Skeletal muscle tissue (tissue), 4 donors: ENCODE results near the gene KRTAP10-6. TPM values are rescaled to one million over a fixed set of nuclear protein-coding genes. Genes with fewer than 3 reads are reported as not detected.

Experiments
- H3K27ac ChIP-seq: one replicate; pipeline ENCODE4 v1.7.0; 2013; ENCODE audit warnings: mild to moderate bottlenecking, low read depth, low read length, inconsistent platforms
- H3K27me3 ChIP-seq, 3 donors: one replicate each; pipeline ENCODE4 v1.7.0; 2013; ENCODE audit warnings: low read length in 3 of 3; ENCODE audit not compliant: control insufficient read depth in 3 of 3, insufficient read depth in 3 of 3
- H3K36me3 ChIP-seq, 3 donors: one replicate each; pipeline ENCODE4 v1.7.0; 2013; ENCODE audit warnings: low read length in 3 of 3; ENCODE audit not compliant: control insufficient read depth in 3 of 3, insufficient read depth in 3 of 3
- H3K4me1 ChIP-seq, 3 donors: one replicate each; pipeline ENCODE4 v1.7.0; 2013; ENCODE audit warnings: low read length in 3 of 3, mild to moderate bottlenecking in 3 of 3; ENCODE audit not compliant: control insufficient read depth in 3 of 3, insufficient read depth in 3 of 3
- H3K4me3 ChIP-seq, 3 donors: one replicate each; pipeline ENCODE4 v1.7.0; 2013; ENCODE audit warnings: low read length in 3 of 3
- H3K9ac ChIP-seq, 3 donors: one replicate each; pipeline ENCODE4 v1.7.0; 2013; ENCODE audit warnings: low read length in 3 of 3, mild to moderate bottlenecking in 3 of 3, moderate library complexity in 2 of 3, low read depth in 1 of 3
- H3K9me3 ChIP-seq, 3 donors: one replicate each; pipeline ENCODE4 v1.7.0; 2013; ENCODE audit warnings: low read length in 3 of 3; ENCODE audit not compliant: control insufficient read depth in 3 of 3
- total RNA-seq: library from RNA; depleted of rRNA; stranded (reverse); fragments of >200 nt; gene quantifications from one replicate; pipeline ENCODE4 v1.2.3, GENCODE V29; 2014
- donor health status: Osteomylitis.

The KRTAP10-6 gene
- total RNA-seq, 1 donor from 2014 or later, result not detected

DNA sequence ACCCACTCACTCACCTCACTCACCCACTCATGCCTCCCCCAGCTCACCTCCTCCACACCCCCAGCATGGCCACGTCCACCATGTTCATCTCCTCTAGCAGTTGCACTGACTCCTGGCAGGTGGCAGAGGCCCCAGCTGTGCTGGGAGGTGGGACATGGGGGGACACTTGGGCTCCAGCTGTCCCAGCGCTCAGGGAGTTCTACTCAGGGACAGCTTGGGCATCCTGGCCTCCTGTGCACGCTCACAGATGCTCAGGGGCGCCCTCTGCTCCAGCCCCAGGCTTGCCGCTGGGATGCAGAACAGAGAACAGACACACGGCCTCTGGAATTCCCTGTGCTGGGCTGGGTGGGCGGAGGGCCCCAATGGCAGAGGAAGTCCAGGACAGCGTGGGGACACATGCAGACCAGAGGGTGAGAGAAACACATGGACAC lies 24.8 kb upstream of the KRTAP10-6 start:
- no peak overlapping the region for H3K9ac ChIP-seq
- H3K4me1 ChIP-seq, result no peaks in the 10 kb centered on the region
- peaks cover 32 to 42% (median 36%) of the 10 kb centered on the region in 3 donors for H3K27me3 ChIP-seq
- H3K27ac ChIP-seq, result no peak overlapping the region
- H3K36me3 ChIP-seq, result no peaks in the 10 kb centered on the region
- H3K4me3 ChIP-seq, result no peak overlapping the region
- no peaks in the 10 kb centered on the region for H3K9me3 ChIP-seq

DNA sequence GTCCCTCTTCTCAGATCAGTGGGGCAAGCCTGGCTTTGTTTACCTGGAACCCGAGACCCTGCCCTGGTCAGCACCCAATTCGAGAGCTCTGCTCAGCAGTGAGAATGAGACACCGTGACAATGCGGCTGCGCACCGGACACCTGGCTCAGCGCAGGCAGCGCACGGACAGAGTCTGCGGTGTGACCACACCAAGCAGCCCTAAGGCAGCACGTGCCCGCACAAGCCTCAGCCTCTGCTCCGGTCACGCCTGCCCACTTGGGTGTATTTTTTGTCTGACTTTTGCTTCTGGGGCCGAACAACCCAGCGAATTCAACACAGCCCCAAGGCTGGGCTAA lies 24.3 kb upstream of the KRTAP10-6 start:
- Histone ChIP-seq H3K27ac (no peak overlapping the region), H3K9ac (no peak overlapping the region), H3K27me3 (peaks cover 34 to 46% (median 41%) of the 10 kb centered on the region in 3 donors), H3K9me3 (peaks cover 0 to 4% (median 4%) of the 10 kb centered on the region in 3 donors), H3K4me3 (no peak overlapping the region), H3K36me3 (no peaks in the 10 kb centered on the region), H3K4me1 (no peaks in the 10 kb centered on the region)

DNA sequence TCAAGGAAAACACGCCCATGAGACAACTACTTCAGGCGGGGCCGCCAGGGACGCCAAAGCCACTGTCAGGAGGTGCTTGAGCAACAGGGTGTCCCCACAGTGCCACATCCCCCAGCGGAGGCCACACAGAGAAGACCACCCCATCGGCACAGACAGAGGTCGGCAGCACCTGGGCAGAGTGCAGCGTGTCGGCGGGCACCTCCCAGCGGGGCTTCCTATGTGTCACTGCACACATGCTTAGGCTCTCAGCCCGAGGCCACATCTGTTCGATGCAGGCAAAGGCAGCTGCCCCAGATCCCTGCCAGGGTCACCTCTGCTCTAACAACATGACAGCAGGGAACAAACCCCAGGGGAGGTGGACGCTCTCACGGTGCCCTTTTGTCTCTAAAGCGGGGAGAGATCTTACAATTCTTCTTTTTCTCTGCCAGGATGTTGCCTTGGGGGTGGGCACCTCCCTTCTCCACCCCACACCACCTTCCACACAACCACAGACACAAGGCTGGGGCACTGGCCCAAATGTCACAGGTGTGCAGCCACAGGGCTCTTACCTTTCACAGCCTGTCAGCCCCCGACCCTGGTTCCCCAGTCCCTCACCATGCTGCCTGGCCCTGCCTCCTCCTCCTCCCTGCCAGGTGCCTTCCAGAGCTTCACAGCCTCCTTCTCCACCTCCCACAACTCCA lies 23.7 kb upstream of the KRTAP10-6 start:
- no peaks in the 10 kb centered on the region for H3K36me3 ChIP-seq
- peaks cover 34 to 47% (median 41%) of the 10 kb centered on the region in 3 donors for H3K27me3 ChIP-seq
- H3K27ac ChIP-seq, result no peak overlapping the region
- H3K9ac ChIP-seq, result no peak overlapping the region
- H3K9me3 ChIP-seq, result peaks cover 0 to 4% (median 4%) of the 10 kb centered on the region in 3 donors
- no peak overlapping the region for H3K4me3 ChIP-seq
- no peaks in the 10 kb centered on the region for H3K4me1 ChIP-seq

DNA sequence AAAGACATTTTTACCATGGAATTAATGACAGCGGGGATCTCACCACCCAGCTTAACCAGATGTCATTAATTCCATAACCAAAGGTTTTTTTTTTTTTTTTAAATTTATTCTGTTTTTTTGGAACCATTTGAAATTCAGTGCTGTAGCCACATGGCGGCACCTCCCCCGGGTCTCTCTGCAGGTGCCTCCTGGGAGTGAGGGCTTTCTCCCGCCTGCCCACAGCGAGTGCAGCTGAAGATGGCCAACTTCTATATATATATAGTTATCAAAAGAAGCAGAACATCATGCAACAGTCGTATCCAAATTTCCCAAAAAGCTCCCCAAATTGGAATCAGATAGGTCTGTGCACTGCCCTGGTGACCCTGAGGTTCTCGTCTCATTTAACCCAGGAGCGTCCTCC lies 23.2 kb upstream of the KRTAP10-6 start:
- peaks cover 34 to 47% (median 41%) of the 10 kb centered on the region in 3 donors for H3K27me3 ChIP-seq
- no peaks in the 10 kb centered on the region for H3K4me1 ChIP-seq
- H3K9ac ChIP-seq, result no peak overlapping the region
- H3K4me3 ChIP-seq, result no peak overlapping the region
- H3K27ac ChIP-seq, result no peak overlapping the region
- H3K36me3 ChIP-seq, result no peaks in the 10 kb centered on the region
- peaks cover 0 to 7% (median 4%) of the 10 kb centered on the region in 3 donors for H3K9me3 ChIP-seq

DNA sequence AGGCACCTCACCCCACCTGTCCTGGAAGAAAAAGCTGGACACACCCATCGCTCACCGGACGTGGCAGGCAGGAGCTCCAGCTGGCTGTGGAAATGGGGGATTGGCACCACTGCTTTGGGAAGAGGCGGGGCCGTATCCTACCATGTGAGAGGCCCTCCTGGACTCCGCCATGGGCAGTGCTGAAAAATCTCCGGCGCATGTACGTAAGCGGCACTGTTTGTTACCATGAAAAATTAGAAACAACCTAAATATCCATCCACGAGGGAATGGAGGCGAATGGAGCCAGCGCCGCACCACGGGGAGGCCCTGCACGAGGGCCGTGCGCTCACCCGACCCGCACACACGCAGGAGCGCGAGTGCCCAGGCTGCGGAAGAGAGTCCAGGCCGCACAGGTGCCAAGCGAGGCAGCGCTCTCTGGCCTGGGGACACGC lies 22.7 kb upstream of the KRTAP10-6 start:
- Histone ChIP-seq H3K4me3 (no peak overlapping the region), H3K27me3 (peaks cover 34 to 47% (median 41%) of the 10 kb centered on the region in 3 donors), H3K9me3 (peaks cover 0 to 7% (median 4%) of the 10 kb centered on the region in 3 donors)

DNA sequence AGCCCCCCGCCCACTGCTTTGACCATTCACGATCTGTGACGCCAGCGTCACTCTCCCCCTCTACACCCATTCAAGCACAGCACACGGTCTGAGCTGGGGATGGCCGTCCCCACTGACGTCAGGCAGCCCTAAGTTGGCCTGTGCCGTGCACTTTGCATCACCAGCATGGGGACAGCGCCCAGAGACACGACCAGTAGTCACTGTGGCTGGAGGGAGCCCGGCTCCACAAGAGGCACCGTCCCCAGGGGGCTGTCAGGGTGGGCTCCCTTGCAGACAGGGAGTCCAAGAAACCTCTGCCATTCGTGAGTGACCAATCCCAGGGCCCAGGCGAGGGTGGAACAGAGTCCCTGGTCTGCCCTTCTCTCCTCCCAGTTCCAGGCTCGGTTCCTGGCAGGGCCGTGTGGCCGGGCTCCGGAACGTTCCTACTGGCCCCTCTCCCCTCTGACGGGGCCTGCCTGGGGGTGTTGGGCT lies 21.9 kb upstream of the KRTAP10-6 start:
- H3K36me3 ChIP-seq, result no peaks in the 10 kb centered on the region
- peaks cover 34 to 47% (median 41%) of the 10 kb centered on the region in 3 donors for H3K27me3 ChIP-seq
- H3K9ac ChIP-seq, result no peak overlapping the region
- H3K4me3 ChIP-seq, result no peak overlapping the region
- no peak overlapping the region for H3K27ac ChIP-seq
- H3K9me3 ChIP-seq, result peaks cover 2 to 7% (median 6%) of the 10 kb centered on the region in 3 donors
- H3K4me1 ChIP-seq, result no peaks in the 10 kb centered on the region

More for the DNA sequence above, 22.7 kb upstream of the KRTAP10-6 start:
- H3K4me1 ChIP-seq, result no peaks in the 10 kb centered on the region
- no peaks in the 10 kb centered on the region for H3K36me3 ChIP-seq
- H3K27ac ChIP-seq, result no peak overlapping the region
- H3K9ac ChIP-seq, result no peak overlapping the region

DNA sequence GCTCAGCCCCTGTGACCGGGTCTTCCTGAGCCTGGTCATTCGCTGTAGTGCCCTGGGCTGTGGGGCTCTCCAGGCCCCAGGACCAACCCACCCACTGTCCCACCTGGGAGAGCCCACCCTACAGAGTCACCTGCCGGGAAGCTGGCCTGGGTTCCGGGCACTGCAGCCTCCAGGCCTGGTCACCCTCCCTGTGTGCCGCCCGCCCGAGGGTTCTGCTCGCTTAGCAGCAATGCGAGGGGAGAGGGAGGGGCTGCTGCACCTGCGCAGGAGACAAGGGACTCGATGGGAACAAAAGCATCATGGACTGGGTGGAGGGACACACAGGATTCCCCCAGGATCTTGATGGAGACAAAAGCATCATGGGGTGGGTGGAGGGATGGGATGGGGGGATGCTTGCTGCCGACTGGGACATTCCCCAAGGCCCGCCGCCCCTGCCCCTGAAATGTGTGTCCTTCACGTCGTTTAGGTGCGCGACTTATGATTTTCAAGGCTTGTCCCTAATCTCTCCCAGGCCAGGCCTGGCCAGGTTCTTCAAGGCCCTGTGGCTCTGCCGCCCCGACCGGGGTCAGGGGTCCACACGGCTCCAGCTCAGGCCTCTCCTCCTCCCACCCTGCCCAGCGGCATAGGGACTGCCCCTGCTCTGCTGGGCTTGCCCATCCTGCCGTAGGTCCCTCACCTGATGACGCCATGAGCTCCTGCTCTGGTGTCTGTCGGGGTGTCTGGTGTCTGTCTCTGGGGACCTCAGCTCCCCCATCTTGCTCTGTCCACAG lies 21.3 kb upstream of the KRTAP10-6 start:
- no peak overlapping the region for H3K9ac ChIP-seq
- peaks cover 34 to 47% (median 41%) of the 10 kb centered on the region in 3 donors for H3K27me3 ChIP-seq
- H3K4me1 ChIP-seq, result no peaks in the 10 kb centered on the region
- no peak overlapping the region for H3K27ac ChIP-seq
- H3K36me3 ChIP-seq, result no peaks in the 10 kb centered on the region
- H3K9me3 ChIP-seq, result peaks cover 2 to 7% (median 7%) of the 10 kb centered on the region in 3 donors
- H3K4me3 ChIP-seq, result no peak overlapping the region

DNA sequence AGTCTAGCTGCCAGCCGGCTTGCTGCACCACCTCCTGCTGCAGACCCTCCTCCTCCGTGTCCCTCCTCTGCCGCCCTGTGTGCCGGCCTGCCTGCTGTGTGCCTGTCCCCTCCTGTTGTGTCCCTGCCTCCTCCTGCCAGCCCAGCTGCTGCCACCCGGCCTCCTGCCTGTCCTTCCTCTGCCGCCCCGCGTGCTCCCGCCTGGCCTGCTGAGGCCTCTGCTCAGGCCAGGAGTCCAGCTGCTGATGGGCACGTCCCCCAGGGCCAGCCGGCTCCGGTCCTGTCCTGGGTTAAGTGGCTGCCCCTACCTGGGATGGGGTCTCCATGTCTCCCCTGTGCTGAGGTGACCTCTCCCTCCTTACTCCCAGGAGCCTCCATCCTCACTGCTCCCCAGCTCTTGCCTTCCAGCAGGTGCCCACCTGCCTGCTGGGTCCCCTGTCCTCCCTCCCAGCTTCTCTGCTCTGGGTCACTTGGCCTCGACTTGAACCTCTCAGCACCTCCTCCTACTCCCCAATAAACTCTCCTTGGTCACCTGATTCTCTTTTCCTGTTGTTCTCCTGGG lies 20.4 kb upstream of the KRTAP10-6 start:
- no peaks in the 10 kb centered on the region for H3K36me3 ChIP-seq
- no peak overlapping the region for H3K27ac ChIP-seq
- peaks cover 34 to 47% (median 41%) of the 10 kb centered on the region in 3 donors for H3K27me3 ChIP-seq
- H3K9ac ChIP-seq, result no peak overlapping the region
- H3K4me3 ChIP-seq, result no peak overlapping the region
- H3K4me1 ChIP-seq, result no peaks in the 10 kb centered on the region
- H3K9me3 ChIP-seq, result peaks cover 2 to 7% (median 7%) of the 10 kb centered on the region in 3 donors

DNA sequence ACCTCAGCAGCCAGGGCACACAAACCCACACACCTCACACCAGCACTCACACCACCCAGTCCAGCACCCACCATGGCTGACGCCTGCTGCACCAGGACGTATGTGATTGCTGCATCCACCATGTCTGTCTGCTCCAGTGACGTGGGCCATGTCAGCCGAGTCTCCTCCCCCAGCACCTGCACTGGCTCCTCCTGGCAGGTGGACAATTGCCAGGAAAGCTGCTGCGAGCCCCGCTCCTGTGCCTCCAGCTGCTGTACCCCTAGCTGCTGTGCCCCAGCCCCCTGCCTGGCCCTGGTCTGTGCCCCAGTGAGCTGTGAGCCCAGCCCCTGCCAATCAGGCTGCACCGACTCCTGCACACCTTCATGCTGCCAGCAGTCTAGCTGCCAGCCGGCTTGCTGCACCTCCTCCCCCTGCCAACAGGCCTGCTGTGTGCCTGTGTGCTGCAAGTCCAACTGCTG lies 19.8 kb upstream of the KRTAP10-6 start, which contains the start of gene KRTAP10-8:
KRTAP10-8 (plus strand) TSS at position 51 of the 458 bp plus-strand sequence; CDS start at position 73, 22 bp downstream.
- Histone ChIP-seq H3K9ac (no peak within 1 kb of the TSS), H3K27ac (no peak within 1 kb of the TSS), H3K9me3 (peaks cover 2 to 7% (median 7%) of the 10 kb centered on the region in 3 donors), H3K4me3 (no peak within 1 kb of the TSS), H3K27me3 (peaks cover 34 to 46% (median 40%) of the 10 kb centered on the region in 3 donors), H3K36me3 (no peaks in the 10 kb centered on the region), H3K4me1 (no peaks in the 10 kb centered on the region)
